H1 (cell line): Measurements from ENCODE around the gene NFKBIL1. TPM values are rescaled to one million over a fixed set of nuclear protein-coding genes. Genes with fewer than 3 reads are reported as not detected.

Source experiments
- CTCF ChIA-PET: fragments of 300-600 bp; sonication (Branson Sonifier 250); formaldehyde crosslinking; loops from one replicate; lab custom pipeline; 2021; ENCODE audit not compliant: partially characterized antibody; lab: Charles Lee
- POLR2A ChIA-PET: fragments of 300-600 bp; sonication (Branson Sonifier 250); formaldehyde crosslinking; loops from one replicate; lab custom pipeline; 2021; ENCODE audit warnings: inconsistent platforms; ENCODE audit not compliant: partially characterized antibody; lab: Charles Lee
- DNase-seq, 2 experiments: peaks; one replicate each; pipeline versions ENCODE4 v3.0.0 to v3.0.0-alpha.2; 2010 to 2022; ENCODE audit warnings: low spot score in 2 of 2, low read depth in 1 of 2, mixed read lengths in 1 of 2
- FAIRE-seq: peaks from 2 replicates; lab custom pipeline; 2011; peaks lifted over from hg19 to GRCh38; lab: Jason Lieb, UNC
- H2AFZ ChIP-seq: 2 replicates; pipeline ENCODE4 v1.8.1; 2012; ENCODE audit warnings: low read length, inconsistent platforms
- H2AK5ac ChIP-seq: 2 replicates; pipeline ENCODE4 v1.6.1; 2013; ENCODE audit warnings: low read depth, low read length
- H2BK120ac ChIP-seq: replicated peaks from 2 replicates; pipeline ENCODE3; 2013; ENCODE audit warnings: low read depth, low read length, inconsistent platforms
- H2BK12ac ChIP-seq: 2 replicates; pipeline ENCODE4 v1.6.1; 2013; ENCODE audit warnings: low read depth, low read length
- H2BK15ac ChIP-seq: 2 replicates; pipeline ENCODE4 v1.6.1; 2013; ENCODE audit warnings: low read length
- H2BK20ac ChIP-seq: 2 replicates; pipeline ENCODE4 v1.6.1; 2013; ENCODE audit warnings: low read length
- H2BK5ac ChIP-seq: 2 replicates; pipeline ENCODE4 v1.6.1; 2013; ENCODE audit warnings: low read depth, low read length
- H3K14ac ChIP-seq: 2 replicates; pipeline ENCODE4 v1.6.1; 2013; ENCODE audit warnings: inconsistent platforms; ENCODE audit not compliant: insufficient read length
- H3K18ac ChIP-seq: 2 replicates; pipeline ENCODE4 v1.6.1; 2013; ENCODE audit warnings: low read length; ENCODE audit errors: extremely low read depth
- H3K23ac ChIP-seq: 2 replicates; pipeline ENCODE4 v1.6.1; 2013; ENCODE audit warnings: inconsistent platforms; ENCODE audit not compliant: insufficient read length
- H3K23me2 ChIP-seq: 2 replicates; pipeline ENCODE4 v1.6.1; 2013; ENCODE audit warnings: low read depth, low read length
- H3K27ac ChIP-seq: 2 replicates; pipeline ENCODE4 v1.6.1; 2011; ENCODE audit warnings: low read depth, low read length, inconsistent platforms
- H3K27me3 ChIP-seq, 4 experiments: replicated peaks in 1 of 4; 1 replicate in 1 of 4; 2 replicates in 3 of 4; pipeline versions ENCODE4 v1.6.1 to v1.8.1; 2011 to 2013; ENCODE audit warnings: low read length in 3 of 4, mild to moderate bottlenecking in 3 of 4, inconsistent platforms in 2 of 4, mixed read lengths in 2 of 4, moderate library complexity in 1 of 4; ENCODE audit not compliant: control insufficient read depth in 3 of 4, insufficient read depth in 3 of 4; ENCODE audit errors: extremely low read depth in 1 of 4
- H3K36me3 ChIP-seq, 4 experiments: 2 replicates each; pipeline versions ENCODE4 v1.6.1 to v1.8.1; 2011 to 2013; ENCODE audit warnings: mild to moderate bottlenecking in 4 of 4, low read length in 3 of 4, moderate library complexity in 2 of 4, control low read depth in 1 of 4, inconsistent platforms in 1 of 4; ENCODE audit not compliant: insufficient read depth in 4 of 4, control insufficient read depth in 2 of 4
- H3K4ac ChIP-seq: replicated peaks from 2 replicates; pipeline ENCODE3; 2013; ENCODE audit warnings: low read length, low read depth, mixed read lengths, inconsistent platforms; ENCODE audit not compliant: insufficient read length
- H3K4me1 ChIP-seq, 4 experiments: replicated peaks in 1 of 4; 1 replicate in 1 of 4; 2 replicates in 3 of 4; pipeline versions ENCODE4 v1.6.1 to v1.8.1; 2011 to 2013; ENCODE audit warnings: low read length in 3 of 4, inconsistent platforms in 2 of 4, mixed read lengths in 1 of 4; ENCODE audit not compliant: insufficient read depth in 4 of 4, control insufficient read depth in 3 of 4
- H3K4me2 ChIP-seq, 2 experiments: 2 replicates each; pipeline versions ENCODE4 v1.6.1 to v1.8.1; 2011 to 2013; ENCODE audit warnings: low read depth in 2 of 2, low read length in 2 of 2, control low read depth in 1 of 2, inconsistent platforms in 1 of 2, mild to moderate bottlenecking in 1 of 2; ENCODE audit not compliant: insufficient read depth in 1 of 2
- H3K4me3 ChIP-seq, 4 experiments: fragments of 200-600, 300-600 bp in 1 of 4; sonication (generic), shearing (Covaris generic), sonication (Bioruptor Twin) in 1 of 4; 2 replicates each; pipeline versions ENCODE4 v1.5.1 to v1.8.1; 2011 to 2016; ENCODE audit warnings: low read length in 4 of 4, low read depth in 3 of 4, control low read depth in 2 of 4, inconsistent platforms in 2 of 4, mild to moderate bottlenecking in 2 of 4, mixed read lengths in 1 of 4, moderate library complexity in 1 of 4; ENCODE audit not compliant: insufficient read depth in 2 of 4; ENCODE audit errors: extremely low read depth in 1 of 4
- H3K56ac ChIP-seq: replicated peaks from 2 replicates; pipeline ENCODE3; 2013; ENCODE audit warnings: low read depth, mild to moderate bottlenecking, mixed read lengths, low read length, inconsistent platforms; ENCODE audit not compliant: insufficient read length
- H3K79me1 ChIP-seq: 2 replicates; pipeline ENCODE4 v1.6.1; 2013; ENCODE audit warnings: low read depth, low read length, control low read depth
- H3K79me2 ChIP-seq, 2 experiments: 2 replicates each; pipeline versions ENCODE4 v1.6.1 to v1.8.1; 2012 to 2013; ENCODE audit warnings: low read length in 2 of 2, mild to moderate bottlenecking in 2 of 2, inconsistent platforms in 1 of 2; ENCODE audit not compliant: insufficient read depth in 2 of 2, control insufficient read depth in 1 of 2
- H3K9ac ChIP-seq, 4 experiments: replicated peaks in 1 of 4; 1 replicate in 1 of 4; 2 replicates in 3 of 4; pipeline versions ENCODE4 v1.6.1 to v1.8.1; 2011 to 2013; ENCODE audit warnings: low read depth in 3 of 4, low read length in 3 of 4, control low read depth in 2 of 4, mild to moderate bottlenecking in 2 of 4, moderate library complexity in 2 of 4, inconsistent platforms in 1 of 4; ENCODE audit errors: extremely low read depth in 1 of 4
- H3K9me3 ChIP-seq, 2 experiments: 2 replicates each; pipeline versions ENCODE4 v1.6.1 to v1.8.1; 2012 to 2013; ENCODE audit warnings: mild to moderate bottlenecking in 2 of 2, moderate library complexity in 2 of 2, control low read depth in 1 of 2, inconsistent platforms in 1 of 2, low read depth in 1 of 2, low read length in 1 of 2, mixed read lengths in 1 of 2; ENCODE audit not compliant: insufficient read depth in 2 of 2
- H4K20me1 ChIP-seq, 2 experiments: replicated peaks in 1 of 2; 2 replicates each; pipeline versions ENCODE3 to v1.8.1; 2011 to 2013; ENCODE audit warnings: inconsistent platforms in 2 of 2, low read length in 2 of 2, mild to moderate bottlenecking in 1 of 2; ENCODE audit not compliant: insufficient read depth in 2 of 2, control insufficient read depth in 1 of 2
- H4K5ac ChIP-seq: 2 replicates; pipeline ENCODE4 v1.6.1; 2013; ENCODE audit warnings: low read length, low read depth, mixed read lengths, inconsistent platforms; ENCODE audit not compliant: insufficient read length
- H4K8ac ChIP-seq: 2 replicates; pipeline ENCODE4 v1.8.0; 2013; ENCODE audit warnings: mild to moderate bottlenecking, moderate library complexity, low read length, inconsistent platforms; ENCODE audit not compliant: insufficient read depth; ENCODE audit errors: extremely low read depth
- H4K91ac ChIP-seq: replicated peaks from 2 replicates; pipeline ENCODE3; 2013; ENCODE audit warnings: low read length, mixed read lengths, inconsistent platforms; ENCODE audit not compliant: insufficient read length
- GTF2F1 ChIP-seq: IDR thresholded peaks from 2 replicates; pipeline ENCODE4 v1.6.1; 2012; ENCODE audit warnings: low read depth, low read length, improper control_type of control experiment, borderline replicate concordance
- PHF8 ChIP-seq: fragments of 200-600 bp; sonication (generic); conservative IDR thresholded peaks from 2 replicates; pipeline ENCODE4 v1.7.1; 2012; ENCODE audit warnings: low read depth, mild to moderate bottlenecking, inconsistent platforms, low read length, moderate library complexity
- RAD21 ChIP-seq, 2 experiments: IDR thresholded peaks in 1 of 2; conservative IDR thresholded peaks in 1 of 2; 2 replicates each; pipeline ENCODE4 v1.6.1; 2011; ENCODE audit warnings: low read depth in 2 of 2, low read length in 2 of 2, improper control_type of control experiment in 1 of 2, inconsistent platforms in 1 of 2, mild to moderate bottlenecking in 1 of 2, moderate library complexity in 1 of 2
- WGBS, 2 experiments: shearing (Covaris generic) in 1 of 2; methylation state at CpG; one replicate each; pipeline versions ENCODE4 v1.1.6 to v1.1.7; 2013 to 2015; ENCODE audit warnings: low lambda C conversion rate in 2 of 2, mixed read lengths in 2 of 2, inconsistent platforms in 1 of 2, low coverage in 1 of 2, missing lambda C conversion rate in 1 of 2; ENCODE audit not compliant: insufficient replicate concordance in 2 of 2, insufficient coverage in 1 of 2, insufficient read length in 1 of 2; ENCODE audit errors: extremely low coverage in 1 of 2, missing lambda C conversion rate in 1 of 2; 5-methylcytosine and 5-hydroxymethylcytosine counted together
- polyA plus RNA-seq, 7 experiments: library from polyadenylated mRNA; depleted of rRNA in 3 of 7; stranded (reverse) in 5 of 7; unstranded in 2 of 7; fragments of >200 nt in 5 of 7; fragments of 200-250 nt in 2 of 7; gene quantifications; 1 replicate in 5 of 7; 2 replicates in 1 of 7; 4 replicates in 1 of 7; pipeline versions ENCODE4 v1.2.1 to v1.2.3, GENCODE V29; 2011 to 2013; ENCODE audit warnings: missing spikeins in 2 of 7, mixed read lengths in 2 of 7
- total RNA-seq: library from RNA; stranded (reverse); fragmentation: NEBNext Ultra II Directional; extraction: Animal tissue kit (Norgen Biotek cat#: 25700); gene quantifications from 2 replicates; pipeline ENCODE4 v1.2.1, GENCODE V29; 2021

The NFKBIL1 gene
- total and polyA plus RNA-seq, 2 of the 8 experiments (the other 6 are each of a cell fraction or from before 2014, with no cell fraction given), result 7.5 to 11.2 TPM

DNA sequence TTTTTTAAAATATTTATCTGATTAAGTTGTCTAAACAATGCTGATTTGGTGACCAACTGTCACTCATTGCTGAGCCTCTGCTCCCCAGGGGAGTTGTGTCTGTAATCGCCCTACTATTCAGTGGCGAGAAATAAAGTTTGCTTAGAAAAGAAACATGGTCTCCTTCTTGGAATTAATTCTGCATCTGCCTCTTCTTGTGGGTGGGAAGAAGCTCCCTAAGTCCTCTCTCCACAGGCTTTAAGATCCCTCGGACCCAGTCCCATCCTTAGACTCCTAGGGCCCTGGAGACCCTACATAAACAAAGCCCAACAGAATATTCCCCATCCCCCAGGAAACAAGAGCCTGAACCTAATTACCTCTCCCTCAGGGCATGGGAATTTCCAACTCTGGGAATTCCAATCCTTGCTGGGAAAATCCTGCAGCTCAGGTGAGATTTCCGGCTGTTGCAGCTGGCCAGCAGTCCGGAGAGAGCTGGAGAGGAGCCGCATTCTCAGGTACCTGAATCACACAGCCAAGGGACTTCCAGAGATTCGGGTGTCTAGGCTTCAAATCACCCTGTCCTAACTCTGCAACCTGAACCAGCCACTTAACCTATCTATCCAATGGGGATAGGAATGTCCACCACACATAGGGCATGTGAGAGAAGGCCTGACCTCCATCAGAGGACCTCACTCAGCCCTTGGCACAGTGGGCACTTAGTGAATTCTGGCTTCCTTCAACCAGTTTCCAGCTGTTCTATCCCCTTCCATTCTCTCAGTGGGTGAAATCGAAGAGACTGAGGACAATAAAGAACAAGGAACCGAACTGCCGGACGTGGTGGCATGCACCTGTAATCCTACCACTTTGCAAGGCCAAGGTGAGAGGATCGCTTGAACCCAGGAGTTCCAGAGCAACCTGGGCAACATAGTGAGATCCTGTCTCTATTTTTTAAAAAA, 31.0 kb downstream of the NFKBIL1 start:
- no peaks in the 10 kb centered on the region for H3K36me3 ChIP-seq
- no peak overlapping the region for H3K9ac ChIP-seq
- peaks cover 0 to 6% (median 6%) of the 10 kb centered on the region in 4 experiments; a peak in 6 of 7 replicates for H3K4me1 ChIP-seq
- no peak overlapping the region for H2BK5ac ChIP-seq
- H3K14ac ChIP-seq, result no peak overlapping the region
- no peak overlapping the region for H3K56ac ChIP-seq
- POLR2A ChIA-PET, result interaction anchor here (0.6 to 12.2 kb wide), 7 partner anchors 11 to 61 kb away, joined by 3 to 110 read pairs (median 5); partner anchors contain the start of genes ATP6V1G2, DDX39B and NFKBIL1
- H4K8ac ChIP-seq, result no peak overlapping the region
- H3K4ac ChIP-seq, result no peak overlapping the region
- FAIRE-seq, result no peak
- H3K23me2 ChIP-seq, result peaks cover 9% of the 10 kb centered on the region; the same call in 1 of the 2 replicates
- CTCF ChIA-PET, result interaction anchor here (0.6 to 19.2 kb wide), 6 partner anchors 9 to 344 kb away, joined by 3 to 640 read pairs (median 34); partner anchors contain the start of genes ATP6V1G2, LST1, LTB and NCR3
- no peak overlapping the region for H3K4me2 ChIP-seq
- DNase-seq, result peak in 1 of 2 experiments; percentile 61
- H3K79me1 ChIP-seq, result no peaks in the 10 kb centered on the region
- peaks cover 0 to 8% (median 7%) of the 10 kb centered on the region in 4 experiments; a peak in 5 of 7 replicates for H3K27me3 ChIP-seq
- WGBS, 2 experiments, result 91% methylated on average over 12 of the region's 12 CpGs; no CpG with 5 or more reads in 1 of the 2 experiments
- H2BK120ac ChIP-seq, result no peak overlapping the region
- H2AK5ac ChIP-seq, result peak overlapping the region; percentile 98; the same call in 1 of the 2 replicates
- H4K91ac ChIP-seq, result no peak overlapping the region
- H3K18ac ChIP-seq, result 0 out of 2 replicates have a peak overlapping the region, but pooled peaks have one; percentile 13
- H4K5ac ChIP-seq, result no peak overlapping the region
- no peak overlapping the region for H2BK12ac ChIP-seq
- H3K79me2 ChIP-seq, result no peaks in the 10 kb centered on the region
- H3K4me3 ChIP-seq, result no peak overlapping the region
- H2AFZ ChIP-seq, result no peak overlapping the region
- H3K27ac ChIP-seq, result no peak overlapping the region
- no peak overlapping the region for H2BK15ac ChIP-seq
- H3K23ac ChIP-seq, result no peak overlapping the region
- H2BK20ac ChIP-seq, result no peak overlapping the region
- no peaks in the 10 kb centered on the region for H3K9me3 ChIP-seq
- H4K20me1 ChIP-seq, result no peaks in the 10 kb centered on the region
- TF ChIP-seq GTF2F1 (no peak), RAD21 (IDR thresholded peaks at IDR 0.05 in 1 of 2, conservative IDR thresholded peaks at IDR 0.05 in 1 of 2; ENCODE audit: low read depth in 2 of 2, low read length in 2 of 2) (no peak), PHF8 (no peak)
